Putamen (tissue), 1 donor: ENCODE data around the gene LBHD2.

Experiments used
- DNase-seq: peaks from one replicate; pipeline ENCODE4 v3.0.0-alpha.2; 2016; ENCODE audit warnings: low spot score

Gene LBHD2

DNA sequence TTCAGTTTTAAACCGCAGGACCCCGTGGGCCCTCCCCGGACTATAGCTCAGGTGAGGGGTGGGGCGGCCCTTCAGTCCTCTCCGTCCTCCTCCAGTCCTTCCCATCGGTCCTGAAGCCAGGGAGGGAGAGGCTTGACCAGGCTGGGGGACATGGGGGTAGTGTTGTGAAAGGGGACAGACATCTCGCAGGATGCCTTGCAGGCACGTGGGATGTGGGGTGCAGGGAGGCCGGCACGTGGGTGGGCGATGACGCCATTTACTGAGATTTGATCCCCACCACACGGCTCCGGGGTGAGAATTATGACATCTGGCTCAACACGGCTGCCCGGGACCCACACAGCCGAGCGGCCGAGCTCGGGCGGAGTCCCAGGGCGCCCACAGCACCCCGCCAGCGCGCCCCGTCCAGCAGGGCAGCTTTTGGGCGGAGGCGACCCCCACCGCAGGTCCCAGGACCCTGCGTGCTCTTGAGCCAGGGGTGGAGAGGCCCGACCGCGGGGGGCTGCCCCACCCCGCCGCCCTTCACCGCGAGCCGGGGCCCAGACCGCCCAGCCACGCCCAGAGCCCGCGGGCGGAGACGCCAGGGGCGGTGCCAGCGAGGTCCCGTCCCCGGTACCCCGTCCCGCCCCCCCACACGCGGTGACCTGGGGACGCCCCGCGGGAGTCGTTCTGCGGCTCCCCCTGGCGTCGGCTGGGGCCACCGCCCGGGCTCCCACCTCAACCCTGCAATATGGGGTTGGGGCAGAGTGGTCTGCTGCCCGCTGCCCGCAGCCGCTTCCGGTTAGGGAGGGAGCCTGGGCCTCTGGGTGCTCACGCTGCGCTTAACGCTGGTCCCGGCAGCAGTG, 7.3 kb downstream of the LBHD2 start:
- DNase-seq: no peak

DNA sequence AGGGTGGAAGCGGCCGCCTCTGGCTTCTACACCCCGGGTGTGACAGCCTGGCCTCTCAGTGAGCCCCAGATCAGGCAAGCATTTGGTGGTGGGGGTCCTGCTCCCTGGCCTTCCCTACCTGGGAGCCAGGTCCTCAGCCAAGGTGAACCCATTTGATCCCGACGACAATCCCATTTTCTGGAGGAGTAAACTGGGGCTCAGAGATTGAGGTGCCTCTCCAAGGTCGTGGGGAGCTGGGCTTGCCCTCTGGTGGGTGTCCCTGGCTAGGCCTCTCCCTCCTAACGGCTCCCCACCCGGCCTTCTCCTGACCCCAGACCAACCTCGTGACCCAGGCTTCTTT, 7.8 kb downstream of the LBHD2 start:
- DNase-seq: no peak

DNA sequence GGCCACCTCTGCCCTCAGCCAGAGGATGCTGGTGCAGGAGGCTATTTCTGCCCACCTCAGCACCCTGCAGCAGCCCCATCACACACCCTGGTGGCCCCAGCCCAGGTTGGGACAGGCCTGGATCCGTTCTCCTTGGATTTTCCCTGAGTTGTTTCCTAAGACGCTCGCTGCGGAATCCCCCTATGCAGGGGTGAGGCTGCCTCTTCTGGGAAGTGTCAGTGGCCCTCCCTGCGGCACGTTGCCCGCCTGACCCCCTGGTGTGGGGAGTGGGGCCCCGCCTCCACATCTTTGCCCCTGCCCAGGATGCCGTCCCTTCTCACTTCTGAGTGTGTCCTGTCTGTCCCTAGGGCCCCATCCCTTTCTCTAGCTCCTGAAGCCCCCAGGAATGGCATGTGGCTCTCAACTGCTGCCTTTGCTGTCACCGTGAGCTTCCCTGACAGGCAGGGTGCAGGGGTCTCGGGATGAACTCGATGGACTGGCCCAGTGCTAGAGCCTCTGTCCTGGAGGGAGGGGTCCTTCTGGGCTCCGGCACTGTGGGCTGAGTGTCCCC, 9.9 kb downstream of the LBHD2 start:
- DNase-seq: no peak

DNA sequence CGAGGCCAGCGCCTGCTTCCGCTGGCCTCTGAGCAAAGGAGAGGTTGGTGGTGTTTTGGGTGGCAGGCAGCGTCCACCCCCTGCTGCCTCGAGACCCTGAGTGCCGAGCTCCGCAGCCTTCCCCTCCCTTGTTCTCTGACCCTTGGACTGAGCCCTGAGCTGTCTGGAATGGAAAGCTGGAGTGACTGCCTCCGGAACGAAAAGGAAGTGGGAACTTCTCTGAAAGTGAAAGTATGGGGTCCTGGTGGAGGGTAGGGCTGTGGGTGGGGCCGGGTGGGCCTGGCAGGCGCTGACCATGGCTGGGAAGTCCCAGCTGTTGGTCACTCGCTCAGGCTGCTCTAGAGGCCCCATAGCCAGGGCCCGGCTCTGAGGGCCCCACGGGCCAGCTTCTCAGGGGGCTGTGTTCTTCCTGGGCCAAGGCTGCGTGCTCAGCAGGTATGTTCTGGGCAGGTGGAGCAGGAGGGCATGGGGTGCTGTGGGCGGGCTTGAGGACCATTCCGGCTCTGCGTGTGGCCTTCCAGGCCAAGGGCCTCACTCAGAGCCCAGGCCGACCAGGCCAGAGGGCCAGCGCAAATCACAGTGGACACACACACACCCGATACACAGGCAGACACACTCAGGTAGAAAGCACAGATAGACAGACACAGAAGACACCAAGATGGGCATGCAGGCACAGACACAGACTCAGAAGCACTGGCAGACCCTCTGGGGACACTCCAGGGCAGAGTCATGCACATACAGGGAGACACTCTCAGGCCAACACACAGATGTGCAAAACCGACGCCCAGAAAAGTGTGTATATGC, 10.6 kb downstream of the LBHD2 start, which contains the start of gene EXOC3L4:
EXOC3L4 (plus strand) TSS at position 320 of the 804 bp plus-strand sequence. CDS start 5,495 bp downstream, outside the sequence.
- DNase-seq: no peak

DNA sequence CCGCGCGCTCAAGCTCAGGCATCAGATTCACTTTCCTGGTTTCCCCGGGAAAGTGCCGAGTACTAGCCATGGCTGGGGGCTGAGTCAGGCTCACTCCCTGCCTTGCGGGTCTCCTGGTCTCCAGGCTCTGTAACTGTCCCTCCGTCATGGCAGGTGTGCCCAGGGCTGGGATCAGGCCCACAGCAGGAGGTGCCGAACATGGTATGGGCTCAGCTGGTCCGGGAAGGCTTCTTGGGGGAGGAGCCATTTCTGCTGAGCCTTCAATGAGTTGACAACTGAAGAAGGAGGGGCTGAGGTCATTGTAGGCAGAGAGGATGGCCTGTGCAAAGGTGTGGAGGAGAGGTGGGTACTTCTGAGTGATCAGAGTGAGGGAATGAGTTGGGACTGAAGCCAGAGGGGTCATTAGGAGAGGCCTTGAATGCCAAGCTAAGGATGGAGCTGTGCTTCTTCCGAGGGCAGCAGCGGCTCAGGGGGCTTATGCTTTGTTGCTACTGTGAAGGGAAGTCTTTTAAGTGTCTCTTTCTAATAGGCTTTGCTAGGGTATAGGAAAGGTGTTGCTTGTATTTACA, 11.3 kb downstream of the LBHD2 start:
- DNase-seq: no peak

DNA sequence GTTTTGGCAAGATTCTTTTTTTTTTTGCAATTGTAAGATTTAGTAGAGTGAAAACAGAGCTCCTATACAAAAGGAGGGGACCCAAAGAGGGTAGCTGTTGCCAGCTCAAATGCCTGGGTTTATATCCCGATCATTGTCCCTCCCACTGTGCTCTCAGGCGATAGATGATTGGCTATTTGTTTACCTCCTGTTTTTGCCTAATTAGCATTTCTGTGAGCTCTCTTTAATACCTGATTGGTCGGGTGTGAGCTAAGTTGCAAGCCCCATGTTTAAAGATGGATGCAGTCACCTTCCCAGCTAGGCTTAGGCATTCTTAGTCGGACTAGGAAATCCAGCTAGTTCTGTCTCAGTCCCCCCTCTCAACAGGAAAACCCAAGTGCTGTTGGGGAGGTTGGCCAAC, 12.4 kb downstream of the LBHD2 start:
- no peak for DNase-seq

DNA sequence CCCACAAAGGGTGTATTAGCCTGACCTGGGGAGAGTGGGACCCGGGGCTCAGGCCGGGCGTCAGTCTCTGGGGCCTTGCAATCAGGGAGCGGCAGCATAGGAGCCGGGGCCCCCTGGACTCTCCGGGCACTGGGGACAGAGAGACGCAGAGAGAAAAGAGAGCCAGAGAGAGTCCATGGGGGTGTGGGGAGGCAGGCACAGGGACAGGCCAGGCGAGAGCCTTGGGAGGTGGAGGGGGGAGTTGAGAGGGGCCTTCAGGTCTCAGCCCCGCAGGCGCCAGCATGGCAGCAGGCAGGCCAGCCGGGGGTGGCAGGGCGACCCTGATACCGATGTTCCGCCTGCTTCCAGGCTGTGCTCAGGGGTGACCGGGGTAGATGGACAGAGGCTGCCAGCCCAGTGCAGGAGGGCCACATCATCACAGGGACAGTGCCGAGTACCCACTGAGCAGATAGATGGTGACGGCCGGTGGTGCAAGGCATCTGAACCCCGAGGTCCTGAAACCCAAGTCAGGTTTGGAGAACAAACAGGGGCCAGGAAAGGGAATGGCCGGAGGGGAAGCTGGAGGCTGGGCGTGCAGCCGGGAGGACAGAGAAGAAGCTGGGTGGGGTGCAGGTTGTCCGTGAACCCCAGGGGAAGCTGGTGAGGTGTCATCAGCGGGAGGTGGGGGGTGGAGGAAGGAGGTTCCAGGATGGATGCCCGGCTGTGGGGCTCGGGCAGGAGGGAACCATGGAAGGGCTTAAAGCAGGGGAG, 13.4 kb downstream of the LBHD2 start:
- no peak for DNase-seq

DNA sequence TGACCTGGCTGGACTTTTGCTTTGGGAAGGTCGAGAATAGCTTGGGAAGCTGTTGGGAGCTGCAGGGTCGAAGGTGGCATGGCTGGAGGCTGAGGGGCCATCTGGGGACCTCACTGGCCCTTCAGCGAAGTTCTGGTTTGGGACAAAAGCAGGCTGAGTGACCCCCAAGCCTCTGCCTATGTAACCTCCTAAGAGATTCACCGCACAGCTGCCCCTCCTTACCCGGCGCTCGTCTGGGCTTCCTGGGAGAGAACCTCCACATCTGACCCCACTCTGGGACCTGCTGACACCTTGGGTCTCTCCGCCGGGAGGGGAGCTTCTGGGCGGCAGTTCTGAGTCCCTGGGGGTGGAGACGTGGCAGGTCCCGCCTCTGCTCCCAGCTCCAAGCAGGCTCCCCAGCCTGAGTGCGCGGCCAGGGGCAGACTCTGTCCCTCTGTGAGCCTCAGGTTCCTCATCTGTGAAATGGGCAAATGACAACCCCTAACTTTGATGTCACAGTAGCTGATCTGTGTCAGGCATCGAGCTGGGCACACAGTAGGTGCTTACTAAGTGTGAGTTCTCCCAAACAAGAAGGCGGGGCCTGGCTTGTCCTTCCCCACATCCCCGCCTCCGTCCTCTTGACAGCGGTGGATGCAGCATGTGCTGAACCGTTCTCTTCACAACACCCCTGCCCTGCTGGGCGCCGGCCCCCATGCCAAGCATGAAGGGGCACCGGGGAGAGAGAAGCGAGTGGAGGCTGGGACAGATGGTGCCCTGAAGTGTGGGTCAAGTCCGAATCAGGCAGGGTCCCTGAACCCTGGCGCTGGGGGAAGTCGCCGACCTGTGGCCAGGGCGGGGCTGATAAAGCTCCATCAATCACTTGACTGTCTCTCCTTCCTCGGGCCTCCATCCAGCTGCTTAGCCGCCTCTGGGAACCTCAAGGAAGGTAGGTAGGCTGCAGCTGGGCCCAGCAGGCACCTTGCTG, 14.3 kb downstream of the LBHD2 start:
- DNase-seq: no peak

DNA sequence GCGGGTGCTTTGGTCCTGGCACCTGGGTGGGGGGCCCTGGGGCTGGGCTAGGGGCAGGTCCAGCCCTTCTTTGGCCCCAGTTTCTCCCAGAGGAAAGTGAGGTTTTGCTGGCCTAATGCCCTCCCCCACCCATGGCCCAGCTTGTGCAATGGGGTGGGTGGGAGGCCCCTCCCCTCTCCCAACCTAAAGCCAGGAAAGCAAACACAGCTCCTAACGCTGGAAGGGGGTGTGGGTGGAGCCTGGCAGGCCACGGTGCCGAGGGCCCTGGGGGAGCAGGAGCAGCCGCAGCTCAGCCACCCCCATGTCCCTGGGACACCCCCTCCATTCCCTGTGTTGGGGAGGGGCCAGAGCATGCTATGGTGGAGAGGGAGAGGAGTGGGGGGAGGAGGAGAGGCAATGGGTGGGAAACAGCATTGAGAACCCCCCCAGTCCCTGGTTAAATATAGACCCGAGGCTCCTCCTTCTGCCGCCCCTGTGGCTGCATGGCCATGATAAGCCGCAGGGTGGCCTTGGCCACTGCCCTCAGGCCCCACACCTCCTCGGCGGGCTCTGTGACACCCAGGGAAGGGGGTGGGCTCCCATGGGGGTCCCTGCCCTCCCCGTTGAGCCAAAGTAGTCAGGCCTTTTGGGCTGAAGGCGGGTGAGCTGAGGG, 15.2 kb downstream of the LBHD2 start:
- DNase-seq: no peak

DNA sequence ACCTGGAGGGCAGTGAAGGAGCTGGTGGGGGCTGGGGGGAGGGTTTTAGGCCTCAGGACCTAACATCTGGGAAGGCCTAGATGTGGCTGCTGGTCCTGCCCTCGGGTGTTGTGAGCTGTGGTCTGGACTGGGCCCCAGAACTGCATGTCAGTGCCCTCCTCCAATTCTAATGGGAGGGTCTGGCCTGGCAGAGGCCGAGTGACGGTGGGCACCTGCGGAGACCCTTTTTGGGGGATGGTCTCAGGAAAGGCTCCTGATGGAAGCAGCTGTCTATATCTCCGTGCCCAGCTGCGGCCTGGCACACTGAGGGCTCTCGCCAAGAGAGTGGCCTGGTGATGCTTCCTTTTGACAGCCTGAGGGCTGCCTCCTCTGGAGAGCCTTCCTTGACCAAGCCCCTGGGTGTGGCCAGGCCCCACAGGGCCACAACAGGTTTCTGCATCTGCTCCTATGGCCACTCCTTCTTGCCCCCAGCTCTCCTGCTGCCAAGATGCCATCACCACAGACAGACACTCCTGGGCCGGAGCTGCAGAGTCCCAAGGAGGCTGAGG, 15.8 kb downstream of the LBHD2 start:
- no peak for DNase-seq

DNA sequence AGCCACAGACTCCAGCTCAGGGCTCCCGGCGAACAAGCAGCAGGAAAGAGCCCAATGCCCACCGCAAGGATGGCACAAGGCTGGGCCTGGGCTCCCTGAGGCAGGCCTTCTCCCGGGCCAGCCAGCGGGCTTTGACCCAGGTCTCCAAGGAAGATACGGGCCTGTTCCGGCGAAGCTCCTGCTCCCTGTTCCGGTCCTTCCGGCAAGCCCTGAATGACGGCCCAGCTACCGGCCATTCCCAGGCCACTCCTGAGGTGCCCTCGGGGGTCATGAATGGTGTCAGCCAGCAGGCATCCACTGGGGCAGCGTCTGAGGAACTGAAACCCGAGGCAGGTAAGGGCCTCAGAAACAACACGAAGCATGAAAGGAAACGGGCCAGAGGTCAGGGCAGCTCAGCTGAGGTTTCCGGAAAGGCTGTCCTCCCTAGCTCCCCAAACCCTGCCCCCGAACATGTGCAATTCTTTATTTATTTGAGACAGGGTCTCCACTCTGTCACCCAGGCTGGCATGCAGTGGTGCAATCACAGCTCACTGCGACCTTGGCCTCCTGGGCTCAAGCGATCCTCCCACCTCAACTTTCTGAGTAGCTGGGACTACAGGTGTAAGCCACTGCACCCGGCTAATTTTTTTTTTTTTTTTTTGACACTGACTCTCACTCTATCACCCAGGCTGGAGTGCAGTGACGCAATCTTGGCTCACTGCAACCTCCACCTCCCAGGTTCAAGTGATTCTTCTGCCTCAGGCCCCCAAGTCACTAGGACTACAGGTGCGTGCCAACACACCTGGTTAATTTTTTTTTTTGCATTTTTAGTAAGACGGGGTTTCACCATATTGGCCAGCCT, 16.5 kb downstream of the LBHD2 start:
- DNase-seq: no peak

DNA sequence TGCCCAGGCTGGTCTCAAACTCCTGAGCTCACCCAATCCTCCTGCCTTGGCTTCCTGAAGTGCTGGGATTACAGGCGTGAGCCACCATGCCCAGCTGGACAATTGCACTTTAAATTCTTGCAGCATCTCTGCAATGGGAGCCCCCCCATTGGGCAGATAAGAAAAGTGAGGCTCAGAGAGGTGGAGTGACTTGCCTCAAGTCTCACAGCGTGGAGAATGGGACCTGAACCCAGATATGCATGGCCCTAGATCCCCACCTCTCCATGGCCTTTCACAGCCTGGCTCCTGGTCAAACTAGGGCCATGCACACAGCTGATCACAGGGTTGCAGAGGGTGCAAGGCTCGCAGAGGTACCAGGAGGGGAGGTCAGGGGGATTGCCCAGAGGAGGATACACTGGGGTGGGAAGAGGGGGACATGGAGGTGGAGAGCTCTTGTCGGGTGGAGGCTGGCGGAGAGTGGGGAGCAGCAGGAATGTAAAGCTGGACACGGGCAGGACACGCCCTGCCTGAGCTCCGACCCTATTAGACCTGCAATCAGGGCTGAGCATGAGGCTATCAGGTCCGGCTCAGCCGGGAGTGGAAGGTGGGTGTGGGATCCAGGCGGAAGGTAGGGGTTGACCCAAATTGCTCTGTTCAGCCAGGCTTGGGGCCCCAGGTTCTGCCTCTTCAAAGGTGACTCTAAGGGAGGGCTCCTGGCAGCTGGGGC, 17.4 kb downstream of the LBHD2 start:
- no peak for DNase-seq

DNA sequence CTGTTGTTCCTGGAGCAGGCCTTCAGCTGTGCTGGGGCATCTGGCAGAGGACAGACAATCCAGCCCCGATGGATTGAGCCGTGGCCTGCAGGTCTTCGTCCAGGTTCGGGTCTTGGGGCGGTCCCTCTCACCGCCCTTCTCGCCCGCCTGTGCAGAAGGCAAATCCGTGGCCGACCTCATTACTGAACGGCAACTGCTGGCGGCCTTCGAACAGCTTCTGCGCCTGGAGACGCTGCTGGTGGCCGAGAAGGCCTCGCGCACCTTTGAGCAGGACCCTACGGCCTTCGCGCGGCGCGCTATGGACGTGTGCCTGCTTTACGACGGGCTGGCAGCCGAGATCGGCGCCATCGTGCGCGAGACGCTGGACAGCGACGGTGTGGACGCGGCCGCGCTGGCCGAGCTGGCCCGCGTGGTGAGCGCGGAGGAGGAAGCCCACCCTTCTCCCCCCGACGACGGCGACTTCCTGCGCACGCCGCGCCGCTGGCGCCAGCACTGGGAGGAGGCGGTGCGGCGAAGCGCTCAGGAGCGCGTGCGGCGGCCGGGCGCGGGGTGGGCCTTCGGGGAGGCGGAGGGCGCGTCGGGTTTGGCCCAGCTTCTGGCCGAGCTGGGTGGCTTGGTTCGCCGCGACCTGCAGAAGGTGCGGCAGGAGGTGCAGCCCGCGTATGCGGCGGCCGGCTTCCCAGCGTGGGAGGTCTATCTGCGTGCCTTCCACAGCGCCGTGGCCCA, 18.1 kb downstream of the LBHD2 start:
- no peak for DNase-seq

DNA sequence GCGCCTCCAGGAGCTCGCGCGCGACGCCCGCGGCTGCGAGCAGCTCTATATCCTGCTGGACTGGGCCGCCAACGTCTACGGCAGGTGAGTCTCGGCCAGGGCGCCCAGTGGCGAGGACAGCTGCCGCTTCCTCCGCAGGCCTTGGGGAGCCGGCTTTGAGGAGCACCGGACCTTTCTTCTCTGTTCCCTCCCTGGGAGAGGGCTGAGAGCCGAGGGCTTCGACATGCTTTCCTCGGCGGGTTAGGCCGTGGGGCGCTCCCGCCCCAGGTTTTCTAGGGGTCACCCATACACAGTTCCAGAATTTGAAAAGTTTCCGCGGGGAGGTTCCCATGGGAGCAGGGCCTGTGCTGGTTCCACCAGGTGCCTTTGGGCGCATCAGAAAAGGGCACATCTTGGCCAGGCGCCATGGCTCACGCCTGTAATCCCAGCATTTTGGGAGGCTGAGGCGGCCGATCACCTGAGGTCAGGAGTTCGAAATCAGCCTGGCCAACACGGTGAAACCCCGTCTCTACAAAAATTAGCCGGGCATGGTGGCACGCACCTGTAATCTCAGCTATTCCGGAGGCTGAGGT, 18.8 kb downstream of the LBHD2 start:
- DNase-seq: no peak

DNA sequence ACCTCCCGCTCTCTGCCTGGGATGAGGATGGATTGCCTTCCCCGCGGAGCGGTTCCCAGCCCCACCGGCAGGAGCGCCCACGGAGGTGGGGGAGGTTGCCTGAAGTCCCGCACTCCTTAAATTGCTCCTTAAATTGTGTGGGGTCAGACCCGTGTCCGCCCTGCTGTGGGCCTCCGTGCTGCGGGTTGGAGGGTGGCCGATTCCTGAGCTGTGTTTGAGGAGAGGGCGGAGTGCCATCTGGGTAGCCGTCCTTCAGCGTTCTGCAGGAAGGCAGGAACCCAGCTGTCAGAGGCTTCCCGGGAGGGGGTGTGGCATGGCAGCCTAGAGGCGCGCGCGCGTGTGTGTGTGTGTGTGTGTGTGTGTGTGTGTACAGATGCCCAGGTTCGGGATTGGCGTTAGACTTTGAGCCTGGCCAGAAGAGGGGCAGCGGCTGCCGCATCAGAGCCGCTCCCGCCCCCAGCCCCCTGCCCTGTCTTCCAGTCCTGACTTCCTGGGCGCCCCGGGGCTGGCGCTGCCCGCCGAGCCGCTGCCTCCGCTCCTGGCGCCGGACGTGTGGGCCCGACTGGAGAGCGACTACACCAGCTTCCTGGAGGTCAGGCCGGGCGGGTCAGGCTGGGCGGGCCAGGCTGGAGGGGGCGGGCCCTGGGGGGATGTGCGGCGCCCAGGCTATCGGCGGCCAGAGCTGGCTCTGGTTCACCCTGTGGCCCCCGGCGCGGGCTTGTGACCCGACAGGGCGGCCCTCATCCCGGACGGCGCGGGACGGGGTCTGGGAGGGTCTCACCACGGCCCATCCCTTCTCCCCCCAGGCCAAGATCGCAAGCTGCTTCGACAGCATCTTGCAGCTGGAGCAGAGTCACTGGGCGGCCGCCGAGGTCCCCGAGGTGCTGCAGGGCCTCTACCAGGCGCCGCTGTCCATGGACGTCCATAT, 19.7 kb downstream of the LBHD2 start:
- DNase-seq: no peak

DNA sequence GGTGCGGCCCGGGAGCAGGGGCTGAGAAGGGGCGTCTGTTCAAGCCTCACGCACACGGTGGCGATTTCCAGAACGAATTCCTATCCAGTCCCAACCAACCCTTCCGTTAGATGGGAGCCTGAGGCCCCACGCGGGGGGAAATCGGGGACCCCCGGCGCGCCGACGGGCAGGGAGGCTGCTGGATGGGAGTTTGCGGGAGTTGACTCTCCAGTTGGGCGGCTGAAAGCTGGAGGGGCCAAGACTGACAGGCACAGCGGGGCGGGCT, 20.3 kb downstream of the LBHD2 start:
- no peak for DNase-seq
